Parathyroid adenoma (tissue), 2 donors: ENCODE measurements around the gene LPCAT1.

Experiments used
- H2AFZ ChIP-seq: fragments of 300-600 bp; sonication (generic); one replicate; pipeline ENCODE4 v1.7.0; 2017; ENCODE audit warnings: antibody characterized with exemption, mild to moderate bottlenecking
- H3K27ac ChIP-seq: fragments of 300-600 bp; sonication (generic); one replicate; pipeline ENCODE4 v1.7.0; 2017
- H3K27me3 ChIP-seq: fragments of 300-600 bp; sonication (generic); one replicate; pipeline ENCODE4 v1.7.0; 2017; ENCODE audit warnings: low read length; ENCODE audit not compliant: control insufficient read depth, insufficient read depth
- H3K36me3 ChIP-seq: fragments of 300-600 bp; sonication (generic); one replicate; pipeline ENCODE4 v1.7.0; 2017; ENCODE audit warnings: low read length; ENCODE audit not compliant: control insufficient read depth, insufficient read depth
- H3K4me1 ChIP-seq: fragments of 300-600 bp; sonication (generic); one replicate; pipeline ENCODE4 v1.7.0; 2017; ENCODE audit warnings: control low read depth
- H3K4me2 ChIP-seq: fragments of 300-600 bp; sonication (generic); one replicate; pipeline ENCODE4 v1.7.0; 2017; ENCODE audit warnings: low read length
- H3K4me3 ChIP-seq: fragments of 300-600 bp; sonication (generic); one replicate; pipeline ENCODE4 v1.7.0; 2017; ENCODE audit warnings: low read depth, low read length
- H3K79me2 ChIP-seq: fragments of 300-600 bp; sonication (generic); one replicate; pipeline ENCODE4 v1.7.0; 2017; ENCODE audit warnings: control low read depth
- H3K9ac ChIP-seq: fragments of 300-600 bp; sonication (generic); one replicate; pipeline ENCODE4 v1.7.0; 2017; ENCODE audit warnings: mild to moderate bottlenecking
- H3K9me3 ChIP-seq: fragments of 300-600 bp; sonication (generic); one replicate; pipeline ENCODE4 v1.7.0; 2017; ENCODE audit warnings: low read length; ENCODE audit not compliant: control insufficient read depth
- TF ChIP-seq, protein P1 (sequence below): fragments of 300-600 bp; sonication (generic); IDR thresholded peaks from one replicate; pipeline ENCODE4 v1.7.0; 2017; ENCODE audit warnings: antibody characterized with exemption, mild to moderate bottlenecking
- donor health status: primary hyperparathyroidism.

Gene LPCAT1

DNA sequence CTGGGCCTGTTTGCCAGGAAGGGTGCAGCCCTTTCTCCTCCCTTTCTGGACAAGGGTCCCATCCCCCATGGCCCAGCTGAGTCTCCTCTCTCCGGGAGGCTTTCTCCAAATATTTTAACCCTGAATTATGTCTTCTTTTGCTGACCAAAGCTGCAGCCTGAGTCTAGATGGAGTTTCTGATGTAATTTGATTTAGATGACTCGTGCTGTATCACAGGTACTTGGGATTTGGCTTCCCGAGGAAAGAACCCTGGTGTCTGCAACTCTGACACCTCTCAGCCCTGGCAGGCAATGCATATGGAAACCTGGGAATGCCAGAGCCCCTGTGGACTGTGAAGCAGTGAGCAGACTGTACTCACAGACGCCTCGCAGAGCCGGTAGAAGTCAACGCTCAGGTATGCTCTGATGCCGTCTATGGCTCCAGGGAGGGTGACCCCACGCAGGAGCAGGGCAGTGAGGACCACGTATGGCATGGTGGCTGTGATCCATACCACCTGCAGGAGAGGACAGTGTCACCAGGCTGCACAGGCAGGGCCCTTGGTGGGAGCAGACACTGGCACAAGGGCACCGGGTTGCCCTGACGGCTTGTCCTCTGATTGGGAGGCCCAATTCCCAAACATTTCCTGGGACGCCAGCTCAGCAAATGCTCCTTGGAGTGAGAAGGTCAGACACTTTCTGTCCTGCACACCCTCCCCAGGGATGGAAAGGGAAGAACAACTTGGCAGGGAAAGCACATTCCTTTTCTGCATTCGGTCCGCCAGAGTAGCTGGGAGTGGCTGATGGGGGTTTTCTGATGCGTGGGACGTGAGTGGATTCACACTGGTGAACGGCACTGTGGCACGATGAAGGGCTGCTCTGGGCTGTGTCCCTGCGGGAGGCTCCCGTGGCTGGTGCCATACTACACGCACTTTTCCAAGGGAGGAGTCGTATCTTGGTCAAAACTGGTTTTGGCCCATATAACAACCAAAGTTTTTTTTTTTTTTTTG is 103.3 kb downstream of the LPCAT1 start:
- Histone ChIP-seq H3K4me2 (peak overlapping the region; percentile 12), H3K36me3 (no peaks in the 10 kb centered on the region), H3K27ac (no peak overlapping the region), H3K4me1 (peaks cover 8% of the 10 kb centered on the region), H3K9ac (no peak overlapping the region), H3K27me3 (no peaks in the 10 kb centered on the region), H3K4me3 (no peak overlapping the region), H2AFZ (no peak overlapping the region), H3K9me3 (no peaks in the 10 kb centered on the region), H3K79me2 (no peaks in the 10 kb centered on the region)
- TF ChIP-seq, protein P1, sequence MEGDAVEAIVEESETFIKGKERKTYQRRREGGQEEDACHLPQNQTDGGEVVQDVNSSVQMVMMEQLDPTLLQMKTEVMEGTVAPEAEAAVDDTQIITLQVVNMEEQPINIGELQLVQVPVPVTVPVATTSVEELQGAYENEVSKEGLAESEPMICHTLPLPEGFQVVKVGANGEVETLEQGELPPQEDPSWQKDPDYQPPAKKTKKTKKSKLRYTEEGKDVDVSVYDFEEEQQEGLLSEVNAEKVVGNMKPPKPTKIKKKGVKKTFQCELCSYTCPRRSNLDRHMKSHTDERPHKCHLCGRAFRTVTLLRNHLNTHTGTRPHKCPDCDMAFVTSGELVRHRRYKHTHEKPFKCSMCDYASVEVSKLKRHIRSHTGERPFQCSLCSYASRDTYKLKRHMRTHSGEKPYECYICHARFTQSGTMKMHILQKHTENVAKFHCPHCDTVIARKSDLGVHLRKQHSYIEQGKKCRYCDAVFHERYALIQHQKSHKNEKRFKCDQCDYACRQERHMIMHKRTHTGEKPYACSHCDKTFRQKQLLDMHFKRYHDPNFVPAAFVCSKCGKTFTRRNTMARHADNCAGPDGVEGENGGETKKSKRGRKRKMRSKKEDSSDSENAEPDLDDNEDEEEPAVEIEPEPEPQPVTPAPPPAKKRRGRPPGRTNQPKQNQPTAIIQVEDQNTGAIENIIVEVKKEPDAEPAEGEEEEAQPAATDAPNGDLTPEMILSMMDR, result no peak

DNA sequence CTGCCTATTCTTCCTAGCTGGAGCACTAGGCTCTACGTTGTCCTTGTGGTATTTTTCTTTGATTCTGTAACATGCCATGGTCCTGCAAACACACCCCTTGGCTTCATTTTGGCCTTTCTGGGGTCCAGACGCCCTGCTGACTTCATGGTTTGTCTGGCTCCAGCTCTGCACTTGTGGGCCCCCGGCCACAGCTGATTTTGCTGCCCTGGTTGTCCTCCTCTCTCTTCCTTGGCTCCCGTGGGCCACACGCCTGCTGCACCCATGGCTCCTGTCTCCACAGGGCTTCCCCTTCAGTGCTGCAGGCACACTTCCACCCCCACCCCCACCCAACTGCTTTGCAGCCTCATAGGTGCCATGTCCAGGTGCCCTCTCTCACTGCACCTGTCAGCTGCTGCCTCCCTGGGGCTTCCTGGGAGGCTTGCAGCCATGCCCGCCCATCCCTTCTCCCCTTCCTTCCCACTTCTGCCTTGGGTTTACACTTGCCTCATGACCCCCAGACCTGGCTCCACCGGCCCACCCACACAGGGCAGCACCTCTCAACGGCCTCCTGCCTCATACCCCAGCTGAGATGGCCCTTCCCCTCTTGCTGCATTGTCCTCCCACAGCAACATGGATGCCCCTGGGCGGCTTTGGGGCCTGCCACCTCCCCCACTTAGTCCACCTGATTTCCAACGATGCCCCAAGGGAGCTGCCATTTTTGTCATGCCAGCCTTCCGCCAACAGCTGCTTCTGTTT is 104.1 kb downstream of the LPCAT1 start:
- Histone ChIP-seq H3K27ac (no peak overlapping the region), H3K79me2 (no peaks in the 10 kb centered on the region), H3K9me3 (no peaks in the 10 kb centered on the region), H3K36me3 (no peaks in the 10 kb centered on the region), H3K4me1 (peaks cover 8% of the 10 kb centered on the region), H3K4me3 (no peak overlapping the region), H3K9ac (no peak overlapping the region), H2AFZ (no peak overlapping the region), H3K4me2 (no peak overlapping the region), H3K27me3 (no peaks in the 10 kb centered on the region)
- TF ChIP-seq, protein P1, result no peak

DNA sequence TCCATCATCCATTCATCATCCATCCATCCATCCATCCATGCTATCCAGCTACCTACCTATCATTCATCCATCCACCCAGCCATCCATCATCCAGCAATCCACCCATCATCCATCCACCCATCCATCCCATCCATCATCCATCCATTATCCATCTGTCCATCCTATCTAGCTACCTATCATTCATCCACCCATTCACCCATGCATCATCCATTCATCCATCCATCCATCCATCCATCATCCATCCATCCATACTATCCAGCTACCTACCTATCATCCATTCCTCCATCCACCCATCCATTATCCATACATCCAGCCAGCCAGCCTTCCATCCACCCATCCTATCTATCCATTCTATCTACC is 104.9 kb downstream of the LPCAT1 start:
- TF ChIP-seq, protein P1, result no peak
- H3K4me3 ChIP-seq, result no peak overlapping the region
- H2AFZ ChIP-seq, result no peak overlapping the region
- no peak overlapping the region for H3K27ac ChIP-seq
- peaks cover 8% of the 10 kb centered on the region for H3K4me1 ChIP-seq
- H3K9ac ChIP-seq, result no peak overlapping the region
- H3K79me2 ChIP-seq, result no peaks in the 10 kb centered on the region
- no peaks in the 10 kb centered on the region for H3K36me3 ChIP-seq
- H3K9me3 ChIP-seq, result no peaks in the 10 kb centered on the region
- H3K27me3 ChIP-seq, result no peaks in the 10 kb centered on the region
- H3K4me2 ChIP-seq, result no peak overlapping the region

DNA sequence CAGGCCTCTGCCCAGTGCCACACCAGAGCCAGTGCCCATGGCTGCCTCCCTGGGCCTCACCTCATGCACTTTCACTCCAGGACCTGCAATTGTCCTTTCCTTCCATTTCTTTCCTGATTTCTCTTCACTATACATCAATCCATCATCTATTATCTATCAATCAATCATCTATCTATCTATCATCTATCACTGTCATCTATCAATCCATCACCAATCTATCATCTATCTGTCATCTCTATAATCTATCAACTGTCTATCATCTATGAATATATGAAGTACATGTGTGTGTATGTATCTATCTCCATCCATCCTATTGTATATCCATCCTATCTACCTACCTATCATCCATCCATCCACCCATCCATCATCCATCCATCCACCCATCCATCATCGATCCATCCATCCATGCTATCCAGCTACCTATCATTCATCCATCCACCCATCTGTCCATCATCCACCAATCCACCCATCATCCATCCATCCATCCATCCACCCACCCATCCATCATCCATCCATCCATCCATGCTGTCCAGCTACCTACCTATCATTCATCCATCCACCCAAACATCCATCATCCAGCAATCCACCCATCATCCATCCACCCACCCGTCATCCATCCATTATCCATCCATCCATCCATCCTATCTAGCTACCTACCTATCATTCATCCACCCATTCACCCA is 105.4 kb downstream of the LPCAT1 start:
- no peak overlapping the region for H3K4me2 ChIP-seq
- TF ChIP-seq, protein P1, result no peak
- no peak overlapping the region for H3K4me3 ChIP-seq
- H3K79me2 ChIP-seq, result no peaks in the 10 kb centered on the region
- no peak overlapping the region for H3K9ac ChIP-seq
- H3K4me1 ChIP-seq, result peaks cover 8% of the 10 kb centered on the region
- H3K27ac ChIP-seq, result no peak overlapping the region
- H3K9me3 ChIP-seq, result no peaks in the 10 kb centered on the region
- H3K27me3 ChIP-seq, result no peaks in the 10 kb centered on the region
- H2AFZ ChIP-seq, result no peak overlapping the region
- H3K36me3 ChIP-seq, result no peaks in the 10 kb centered on the region
